ENCODE measurements around the gene FLVCR2.

- TF ChIP-seq CTCF (IDR thresholded peaks at IDR 0.05) (no peak), POLR2A (IDR thresholded peaks at IDR 0.05) (no peak)
These were observed 71.4 kb downstream of the FLVCR2 start for GRCh38 chr14:75649773-75650172.

Data from lower leg skin (tissue), 3 donors.